ENCODE data around the gene PCDH9. TPM values are rescaled to one million over a fixed set of nuclear protein-coding genes. Genes with fewer than 3 reads are reported as not detected.

PCDH9 gene
- total RNA-seq, 1 donor from 2014 or later = 29.7 TPM

DNA sequence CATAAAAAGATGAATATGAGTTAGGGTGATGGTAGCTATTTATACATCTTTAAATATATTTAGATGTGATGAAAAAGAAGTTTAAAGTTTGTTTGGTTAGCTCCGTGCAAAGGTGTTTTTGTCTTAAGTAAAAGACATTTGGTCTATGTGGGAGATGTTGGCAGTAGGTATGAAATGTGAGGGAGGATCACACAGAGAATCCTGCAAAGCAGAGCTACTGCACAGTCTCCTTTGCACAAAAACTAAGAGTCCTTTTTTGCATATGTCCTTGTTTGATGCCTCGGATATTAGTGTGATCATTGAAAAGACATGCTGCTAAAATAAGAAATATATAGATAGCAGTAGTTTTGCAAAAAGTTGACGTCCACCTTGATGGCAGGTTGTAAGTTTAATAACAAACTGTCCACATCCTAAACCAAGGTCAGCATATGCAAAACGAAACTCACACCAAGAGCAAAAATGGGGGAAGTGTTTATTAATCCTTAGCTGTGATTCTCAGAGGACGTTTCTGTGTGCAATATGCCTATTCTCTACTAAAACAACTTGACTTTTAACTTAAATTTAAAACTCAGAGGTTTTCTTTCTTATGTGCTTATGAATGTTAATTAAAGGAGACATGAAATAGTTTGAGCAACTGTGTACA is 870.1 kb downstream of the PCDH9 start:
- Mint-ChIP-seq H3K4me3 (no peak overlapping the region), H3K36me3 (no peaks in the 10 kb centered on the region), H3K27me3 (ENCODE audit: low read depth) (no peaks in the 10 kb centered on the region), H3K27ac (no peak overlapping the region), H3K9me3 (no peaks in the 10 kb centered on the region), H3K4me1 (peaks cover 28% of the 10 kb centered on the region)
- TF ChIP-seq, protein P1, sequence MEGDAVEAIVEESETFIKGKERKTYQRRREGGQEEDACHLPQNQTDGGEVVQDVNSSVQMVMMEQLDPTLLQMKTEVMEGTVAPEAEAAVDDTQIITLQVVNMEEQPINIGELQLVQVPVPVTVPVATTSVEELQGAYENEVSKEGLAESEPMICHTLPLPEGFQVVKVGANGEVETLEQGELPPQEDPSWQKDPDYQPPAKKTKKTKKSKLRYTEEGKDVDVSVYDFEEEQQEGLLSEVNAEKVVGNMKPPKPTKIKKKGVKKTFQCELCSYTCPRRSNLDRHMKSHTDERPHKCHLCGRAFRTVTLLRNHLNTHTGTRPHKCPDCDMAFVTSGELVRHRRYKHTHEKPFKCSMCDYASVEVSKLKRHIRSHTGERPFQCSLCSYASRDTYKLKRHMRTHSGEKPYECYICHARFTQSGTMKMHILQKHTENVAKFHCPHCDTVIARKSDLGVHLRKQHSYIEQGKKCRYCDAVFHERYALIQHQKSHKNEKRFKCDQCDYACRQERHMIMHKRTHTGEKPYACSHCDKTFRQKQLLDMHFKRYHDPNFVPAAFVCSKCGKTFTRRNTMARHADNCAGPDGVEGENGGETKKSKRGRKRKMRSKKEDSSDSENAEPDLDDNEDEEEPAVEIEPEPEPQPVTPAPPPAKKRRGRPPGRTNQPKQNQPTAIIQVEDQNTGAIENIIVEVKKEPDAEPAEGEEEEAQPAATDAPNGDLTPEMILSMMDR (IDR thresholded peaks at IDR 0.05; ENCODE audit: unreplicated experiment) = no peak
- no peak for DNase-seq (ENCODE audit: low spot score in 2 of 2, unreplicated experiment in 2 of 2)

DNA sequence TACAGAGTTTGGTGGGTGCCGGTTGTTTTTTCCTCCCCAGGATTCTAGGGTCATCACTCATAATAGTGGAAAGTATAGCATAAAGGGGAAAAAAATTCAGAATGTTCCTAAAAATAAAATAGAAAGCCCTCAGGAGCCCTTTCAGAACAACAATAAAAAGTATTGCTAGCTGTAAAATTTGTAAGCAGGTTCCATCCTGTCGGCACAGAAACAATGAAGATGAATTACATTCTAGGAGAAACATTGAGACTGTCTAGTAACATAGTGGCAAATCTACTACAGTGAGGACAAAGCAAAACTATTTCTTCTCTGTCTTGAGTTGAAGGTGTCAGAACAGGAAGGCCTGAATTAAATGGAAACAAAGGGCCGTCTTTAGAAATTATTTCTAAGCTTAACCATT is 870.7 kb downstream of the PCDH9 start:
- Mint-ChIP-seq H3K27me3 (ENCODE audit: low read depth) (no peaks in the 10 kb centered on the region), H3K4me3 (no peak overlapping the region)

DNA sequence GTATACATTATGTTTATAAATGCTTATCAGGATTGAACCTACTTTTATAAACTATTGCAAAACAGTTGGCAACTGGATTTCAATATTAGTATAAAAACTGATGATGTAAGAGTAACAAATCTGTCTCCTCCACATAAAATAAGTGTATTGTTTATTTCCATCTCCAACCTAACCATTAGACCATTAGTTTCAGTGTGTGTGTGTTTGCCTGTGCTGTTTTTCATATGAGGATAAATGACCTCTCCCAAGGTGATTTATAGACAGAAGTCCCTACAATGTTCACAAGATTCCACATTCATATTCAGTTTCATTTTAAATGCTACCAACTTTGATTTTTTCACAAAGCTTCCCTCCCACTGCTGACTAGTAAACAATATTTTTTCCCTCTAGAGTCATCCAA is 871.6 kb downstream of the PCDH9 start:
- TF ChIP-seq, protein P1 (IDR thresholded peaks at IDR 0.05; ENCODE audit: unreplicated experiment) = no peak
- H3K4me1 Mint-ChIP-seq = peaks cover 37% of the 10 kb centered on the region
- no peak for DNase-seq (ENCODE audit: low spot score in 2 of 2, unreplicated experiment in 2 of 2)
- no peaks in the 10 kb centered on the region for H3K36me3 Mint-ChIP-seq
- no peaks in the 10 kb centered on the region for H3K9me3 Mint-ChIP-seq
- H3K27ac Mint-ChIP-seq = no peak overlapping the region
- H3K4me3 Mint-ChIP-seq = no peak overlapping the region
- H3K27me3 Mint-ChIP-seq (ENCODE audit: low read depth) = no peaks in the 10 kb centered on the region

More for the DNA sequence above, 870.7 kb downstream of the PCDH9 start:
- Mint-ChIP-seq H3K36me3 (no peaks in the 10 kb centered on the region), H3K27ac (no peak overlapping the region), H3K9me3 (no peaks in the 10 kb centered on the region), H3K4me1 (peaks cover 29% of the 10 kb centered on the region)
- TF ChIP-seq, protein P1 (IDR thresholded peaks at IDR 0.05; ENCODE audit: unreplicated experiment) = no peak
- no peak for DNase-seq (ENCODE audit: low spot score in 2 of 2, unreplicated experiment in 2 of 2)

DNA sequence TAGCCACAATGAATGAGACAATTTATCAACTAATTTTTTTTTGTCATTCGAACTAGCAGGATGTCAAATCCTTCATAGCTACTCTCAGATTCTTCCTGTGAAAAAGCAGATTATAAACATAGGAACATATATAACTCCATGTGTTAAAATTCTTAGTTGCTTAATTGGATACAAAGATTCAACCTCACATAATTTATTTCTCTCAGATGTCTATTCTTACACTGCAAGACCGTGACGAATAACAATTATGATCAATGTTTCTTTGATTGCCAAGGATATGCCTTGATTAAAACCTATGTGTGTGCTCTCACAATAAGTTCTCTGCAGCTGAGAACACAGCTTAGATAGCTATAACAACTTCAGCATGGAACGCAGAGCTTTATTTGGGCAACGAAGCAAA is 872.7 kb downstream of the PCDH9 start:
- no peak overlapping the region for H3K27ac Mint-ChIP-seq
- H3K4me1 Mint-ChIP-seq = peaks cover 45% of the 10 kb centered on the region
- no peak for DNase-seq (ENCODE audit: low spot score in 2 of 2, unreplicated experiment in 2 of 2)
- TF ChIP-seq, protein P1 (IDR thresholded peaks at IDR 0.05; ENCODE audit: unreplicated experiment) = no peak
- H3K27me3 Mint-ChIP-seq (ENCODE audit: low read depth) = no peaks in the 10 kb centered on the region
- H3K9me3 Mint-ChIP-seq = no peaks in the 10 kb centered on the region
- H3K36me3 Mint-ChIP-seq = no peaks in the 10 kb centered on the region
- no peak overlapping the region for H3K4me3 Mint-ChIP-seq

DNA sequence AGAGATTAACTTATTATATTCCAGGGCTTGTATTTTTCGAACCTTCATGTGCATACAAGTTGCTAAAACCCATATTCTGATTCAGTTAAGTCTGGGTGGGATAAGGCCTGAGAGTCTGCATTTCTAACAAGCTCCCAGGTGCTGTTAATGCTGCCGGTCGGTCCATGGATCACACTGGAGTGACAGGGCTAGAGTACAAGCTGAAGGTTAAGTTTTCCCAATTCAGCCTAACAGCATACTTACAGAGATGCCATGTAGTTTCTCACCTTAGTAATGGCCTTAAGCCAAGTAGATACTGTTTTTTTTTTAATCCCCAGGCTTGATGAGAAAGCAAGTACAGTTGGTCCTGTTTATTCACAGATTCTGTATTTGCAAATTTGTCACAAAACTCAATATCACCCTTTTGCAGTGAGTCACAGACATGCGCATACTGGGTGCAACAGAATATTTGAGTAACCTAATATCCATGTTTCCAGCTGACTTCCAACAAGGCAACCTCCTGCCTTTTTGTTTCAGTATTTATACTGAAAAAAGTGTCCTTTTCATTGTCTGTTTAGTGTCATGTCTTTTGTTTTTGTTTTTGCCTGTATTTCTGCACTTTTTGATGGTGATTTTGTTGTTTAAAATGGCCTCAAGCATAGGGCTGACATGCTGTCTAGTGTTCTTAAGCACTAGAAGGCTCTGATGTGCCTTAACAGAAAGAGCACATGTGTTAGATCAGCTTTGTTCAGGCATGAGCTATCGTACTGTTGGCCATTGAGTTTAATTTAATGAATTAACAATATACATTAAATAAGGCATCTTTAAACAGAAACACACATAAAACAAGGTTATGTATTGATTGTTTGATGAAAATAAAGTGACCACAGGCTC is 875.0 kb downstream of the PCDH9 start:
- no peak overlapping the region for H3K4me3 Mint-ChIP-seq
- TF ChIP-seq, protein P1 (IDR thresholded peaks at IDR 0.05; ENCODE audit: unreplicated experiment) = no peak
- H3K4me1 Mint-ChIP-seq = peaks cover 49% of the 10 kb centered on the region
- H3K9me3 Mint-ChIP-seq = peaks cover 10% of the 10 kb centered on the region
- H3K27ac Mint-ChIP-seq = no peak overlapping the region
- no peak for DNase-seq (ENCODE audit: low spot score in 2 of 2, unreplicated experiment in 2 of 2)
- no peaks in the 10 kb centered on the region for H3K27me3 Mint-ChIP-seq (ENCODE audit: low read depth)
- peaks cover 7% of the 10 kb centered on the region for H3K36me3 Mint-ChIP-seq
